ACHN (cell line): ENCODE results near the gene IFNLR1.
"Not testable (repeated sequence)": the region's sequence is repeated elsewhere in the genome, so short reads cannot be mapped to it uniquely, and the experiment has no call there.

ENCODE experiments used
- DNase-seq: peaks from one replicate; pipeline ENCODE4 v3.0.0-alpha.2; 2015
- in situ Hi-C: cut with HindIII; loops from 2 replicates; pipeline ENCODE4 v1.10.0; 2017; ENCODE audit warnings: low sequenced_read_pairs, low pct_ligation_motif_present, low pct_unique_long_range_greater_than_20kb

The IFNLR1 gene

DNA sequence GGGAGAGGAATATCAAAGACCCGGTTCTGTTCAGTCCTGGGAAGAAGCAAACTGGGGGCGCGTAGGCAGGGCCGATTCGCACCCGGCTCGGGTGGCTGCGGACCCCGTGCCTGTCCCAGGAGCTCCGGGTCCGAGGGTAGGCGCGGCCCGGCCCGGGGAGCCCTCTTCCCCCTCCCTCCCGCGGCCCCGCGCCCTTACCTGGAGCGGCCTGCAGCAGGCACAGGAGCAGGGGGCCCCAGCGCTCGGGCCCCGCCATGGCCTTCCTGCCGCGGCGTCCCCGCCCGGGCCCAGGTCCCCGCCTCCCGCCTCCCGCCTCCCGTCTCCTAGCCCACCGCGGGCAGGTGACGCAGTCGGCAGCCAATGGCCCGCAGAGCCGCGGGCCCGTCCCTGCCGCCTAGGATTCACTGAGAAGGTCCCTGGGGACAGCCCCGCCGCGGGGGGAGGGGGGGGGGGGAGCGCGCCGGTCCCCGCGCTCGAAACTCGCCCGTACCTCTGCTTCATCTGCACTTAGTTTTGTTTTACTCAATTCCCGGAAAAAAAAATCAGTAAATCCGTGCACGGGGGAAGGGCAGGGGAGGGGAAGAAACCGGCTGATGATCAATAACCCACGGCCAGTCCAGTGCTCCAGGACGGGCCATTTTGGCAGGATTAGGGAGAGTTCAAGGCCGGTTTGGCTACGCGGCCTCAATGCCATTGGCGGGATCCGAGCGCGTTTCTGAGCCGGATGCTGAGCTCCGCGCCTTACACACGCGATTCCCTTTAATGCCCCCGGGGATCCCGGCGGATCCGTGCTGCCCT, at the start of gene IFNLR1:
IFNLR1 (minus strand) TSS at position 297 of the 798 bp plus-strand sequence; CDS start at position 256, 41 bp downstream.
- in situ Hi-C loops = no loop called here
- peak; percentile 66 for DNase-seq

DNA sequence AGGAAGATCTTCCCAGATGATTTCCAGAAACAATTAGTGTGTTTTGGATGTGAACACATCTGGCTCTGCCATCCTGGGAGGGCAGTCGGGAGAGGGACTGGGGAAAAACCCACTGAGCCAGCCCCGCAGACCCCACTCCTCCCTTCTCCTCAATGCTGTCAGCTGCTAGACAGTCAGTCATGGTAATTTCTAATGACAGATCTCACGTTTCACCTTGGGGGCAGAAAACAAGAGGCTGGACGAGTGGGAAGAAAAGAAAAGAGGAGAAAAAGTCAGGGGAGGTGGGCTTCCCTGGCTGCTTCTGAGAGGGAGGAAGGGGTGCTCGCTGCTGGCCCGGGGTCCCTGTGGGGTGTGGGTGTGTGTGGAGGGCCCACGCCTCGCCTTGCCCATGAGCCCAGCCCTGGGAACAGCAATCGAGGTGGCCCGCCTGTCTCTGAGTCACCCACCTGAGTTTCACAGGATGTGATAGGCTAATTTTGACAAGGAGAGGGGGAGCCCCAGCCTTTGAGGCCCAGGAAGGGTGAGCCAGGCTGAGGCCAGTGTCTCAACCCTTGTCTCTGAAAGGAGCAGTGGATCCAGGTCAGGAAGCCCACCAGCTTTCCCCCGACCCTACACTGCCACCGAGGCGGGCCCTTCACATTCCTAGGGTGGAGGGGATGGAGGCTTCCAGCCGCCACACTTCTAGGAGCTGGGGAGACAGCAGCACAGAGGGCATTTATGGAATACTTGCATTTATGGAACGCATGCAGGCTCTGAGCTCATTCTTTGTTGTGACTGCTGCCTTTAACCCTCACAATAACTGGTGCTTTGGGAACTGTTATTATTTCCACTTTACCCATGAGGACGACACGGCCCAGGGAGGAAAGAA, 49.1 kb upstream of the IFNLR1 start:
- no peak for DNase-seq
- in situ Hi-C loops = no loop called here

DNA sequence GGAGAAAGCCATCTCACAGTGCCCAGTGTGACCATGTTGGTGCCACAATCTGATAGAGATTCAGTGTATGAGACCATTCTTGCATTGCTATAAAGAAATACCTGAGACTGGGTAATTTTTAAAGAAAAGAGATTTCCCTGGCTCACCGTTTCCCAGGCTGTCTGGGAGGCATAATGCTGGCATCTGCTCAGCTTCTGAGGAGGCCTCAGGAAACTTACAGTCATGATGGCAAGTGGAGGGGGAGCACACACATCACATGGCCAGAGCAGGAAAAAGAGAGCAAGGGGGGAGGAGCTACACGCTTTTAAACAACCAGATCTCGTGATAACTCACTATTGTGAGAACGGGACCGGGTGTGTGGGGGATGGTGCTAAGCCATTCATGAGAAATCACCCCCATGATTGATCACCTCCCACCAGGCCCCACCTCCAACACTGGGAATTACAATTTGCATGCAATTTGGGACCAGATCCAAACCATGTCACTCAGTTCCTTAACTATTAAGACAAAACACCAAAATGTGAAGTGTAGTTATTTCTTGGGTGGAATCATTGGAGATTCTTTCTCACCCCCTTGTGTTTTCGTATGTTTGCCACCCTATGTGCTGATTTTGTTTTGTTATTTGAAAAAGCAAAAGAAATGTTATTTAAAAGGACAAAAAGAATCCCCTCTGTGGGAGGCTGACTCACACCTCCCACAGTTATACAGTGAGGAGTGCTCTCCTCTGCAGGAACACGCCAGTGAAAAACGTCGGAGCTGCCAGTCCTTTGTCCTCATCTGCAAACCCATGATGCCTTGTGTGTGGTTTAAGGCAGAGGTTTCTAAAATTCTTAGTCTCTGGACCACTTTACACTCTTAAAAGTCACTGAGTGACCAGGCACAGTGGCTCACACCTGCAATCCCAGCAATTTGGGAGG, 46.9 kb upstream of the IFNLR1 start:
- in situ Hi-C loops = no loop called here
- no peak for DNase-seq

DNA sequence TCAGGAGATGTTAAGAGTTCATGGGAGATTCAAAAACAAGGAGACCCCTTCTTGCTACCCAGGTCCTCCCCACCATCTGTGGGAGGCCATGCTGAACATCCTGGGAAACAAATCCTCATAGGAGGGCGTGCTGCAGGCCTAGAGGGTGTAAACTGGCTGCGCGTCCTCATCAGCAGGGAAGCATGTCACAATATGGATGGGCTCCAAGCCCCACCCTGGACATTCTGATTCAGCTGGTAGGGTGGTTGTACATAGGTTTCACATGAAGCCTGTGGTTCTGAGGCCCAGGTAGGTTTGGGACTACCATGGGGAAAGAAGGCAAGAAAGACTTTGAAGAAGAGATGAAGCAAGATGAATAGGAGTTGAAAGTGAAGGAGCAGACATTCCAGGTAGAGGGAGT, 44.6 kb upstream of the IFNLR1 start:
- no peak for DNase-seq
- in situ Hi-C loops = no loop called here

DNA sequence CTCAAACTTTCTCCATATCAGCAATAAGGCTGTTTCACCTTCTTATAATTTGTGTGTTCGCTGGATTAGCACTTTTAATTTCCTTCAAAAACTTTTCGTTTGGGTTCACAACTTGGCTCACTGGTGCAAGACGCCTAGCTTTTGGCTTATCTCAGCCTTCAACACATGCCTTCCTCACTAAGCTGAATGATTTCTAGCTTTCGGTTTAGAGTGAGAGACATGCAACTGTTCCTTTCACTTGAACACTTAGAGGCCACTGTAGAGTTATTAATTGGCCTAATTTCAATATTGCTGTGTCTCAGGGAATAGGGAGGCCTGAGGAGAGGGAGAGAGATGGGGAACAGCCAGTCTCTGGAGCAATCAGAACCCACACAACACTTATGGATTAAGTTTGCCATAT, 41.2 kb upstream of the IFNLR1 start:
- DNase-seq = no peak
- in situ Hi-C loops = no loop called here

DNA sequence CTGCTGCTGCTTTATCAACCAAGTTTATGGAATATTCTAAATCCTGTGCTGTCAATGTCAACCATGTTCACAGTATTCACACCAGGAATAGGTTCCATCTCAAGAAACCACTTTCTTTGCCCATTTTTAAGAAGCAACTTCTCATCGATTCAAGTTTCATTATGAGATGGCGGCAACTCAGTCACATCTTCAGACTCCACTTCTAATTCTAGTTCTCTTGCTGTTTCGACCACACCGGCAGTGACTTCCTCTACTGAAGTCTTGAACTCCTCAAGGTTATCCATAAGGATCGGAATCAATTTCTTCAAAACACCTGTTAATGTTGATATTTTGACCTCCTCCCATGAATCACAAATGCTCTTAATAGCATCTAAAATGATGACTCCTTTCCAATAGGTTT, 39.7 kb upstream of the IFNLR1 start:
- in situ Hi-C loops = no loop called here
- no peak for DNase-seq

DNA sequence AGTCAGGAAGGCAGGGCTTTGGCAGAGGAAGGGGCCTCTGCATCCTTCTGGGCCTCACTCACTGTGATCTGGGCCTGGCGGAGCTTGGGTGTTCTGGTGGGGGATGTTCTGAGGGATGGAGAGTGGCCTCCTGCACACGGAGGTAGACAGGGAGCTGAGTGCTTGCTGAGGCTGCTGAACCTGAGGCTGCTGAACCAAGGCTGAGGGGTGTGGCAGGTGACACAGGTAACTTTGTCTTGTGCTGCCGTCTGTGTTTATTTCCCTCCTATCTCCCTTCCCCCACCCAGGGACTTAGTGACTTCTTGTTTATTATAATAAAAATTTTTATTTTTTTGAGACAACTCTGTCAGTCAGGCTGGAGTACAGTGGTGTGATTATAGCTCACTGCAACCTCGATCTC, 37.7 kb upstream of the IFNLR1 start:
- DNase-seq = no peak
- in situ Hi-C loops = no loop called here

DNA sequence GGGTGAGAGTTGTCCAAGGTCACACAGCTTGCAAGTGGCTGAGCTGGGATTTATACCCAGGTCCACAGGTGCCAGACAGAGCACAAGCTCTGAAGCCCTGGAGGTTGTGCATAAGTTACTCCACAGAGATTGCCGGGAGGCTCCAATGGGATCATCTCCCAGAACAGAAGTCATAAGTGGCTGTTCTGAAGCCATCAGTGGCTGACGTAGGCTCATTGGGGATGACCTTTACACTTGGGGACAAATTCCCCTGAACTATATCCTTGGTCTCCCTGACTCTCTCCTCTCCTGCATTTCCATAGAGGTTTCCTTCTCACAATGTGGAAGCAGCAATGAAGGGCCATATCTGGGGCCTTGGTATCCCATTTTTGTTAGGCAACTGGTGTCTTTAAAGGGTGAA, 37.0 kb upstream of the IFNLR1 start:
- no peak for DNase-seq
- in situ Hi-C loops = no loop called here

DNA sequence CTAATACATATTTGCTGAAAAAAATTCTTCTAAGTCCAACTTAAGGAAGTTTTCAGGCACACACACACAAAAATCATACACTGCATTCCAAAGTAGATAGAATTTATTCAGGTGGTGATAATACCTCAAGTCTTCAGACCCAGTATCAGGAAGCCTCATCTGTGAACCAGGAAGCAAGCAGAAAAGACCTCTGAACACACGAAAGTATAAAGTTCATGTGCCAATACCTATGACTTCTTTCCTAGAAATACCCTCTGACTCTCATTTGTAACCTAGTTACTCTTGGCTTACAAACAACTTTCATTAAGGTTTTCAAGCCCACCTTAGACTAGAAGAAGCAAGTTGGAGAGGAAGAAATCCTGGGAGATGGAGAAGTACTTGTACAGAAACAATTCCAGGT, 35.7 kb upstream of the IFNLR1 start:
- in situ Hi-C loops = no loop called here
- DNase-seq = no peak

DNA sequence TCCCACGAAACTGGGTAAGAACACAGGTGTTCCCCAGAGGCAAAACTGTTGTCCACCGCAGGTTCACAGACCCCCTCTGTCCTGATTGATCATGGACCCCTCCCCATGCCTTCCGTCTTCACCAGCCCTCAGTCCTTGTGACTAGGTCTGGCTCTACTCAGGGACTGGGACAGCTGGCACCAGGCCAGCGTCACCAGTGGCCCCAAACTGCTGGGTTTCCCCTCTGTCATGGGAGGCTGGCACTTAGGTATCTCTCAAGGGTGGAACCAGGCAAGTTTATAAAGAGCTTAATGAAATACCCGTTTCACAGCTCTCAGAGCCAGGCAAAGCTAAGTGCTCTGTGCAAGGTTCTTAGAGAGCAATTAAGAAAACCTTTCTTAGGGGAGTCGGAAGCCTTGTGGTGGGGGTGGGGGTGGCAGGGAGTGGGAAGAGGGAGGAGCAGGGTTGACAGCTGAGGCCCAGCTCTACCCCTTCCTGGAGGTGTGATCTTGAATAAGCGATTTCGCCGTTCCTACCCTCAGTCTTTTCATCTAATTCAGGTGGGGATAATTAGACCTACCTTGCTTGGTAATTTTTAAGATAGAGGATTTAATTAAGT, 35.0 kb upstream of the IFNLR1 start:
- in situ Hi-C loops = no loop called here
- no peak for DNase-seq

DNA sequence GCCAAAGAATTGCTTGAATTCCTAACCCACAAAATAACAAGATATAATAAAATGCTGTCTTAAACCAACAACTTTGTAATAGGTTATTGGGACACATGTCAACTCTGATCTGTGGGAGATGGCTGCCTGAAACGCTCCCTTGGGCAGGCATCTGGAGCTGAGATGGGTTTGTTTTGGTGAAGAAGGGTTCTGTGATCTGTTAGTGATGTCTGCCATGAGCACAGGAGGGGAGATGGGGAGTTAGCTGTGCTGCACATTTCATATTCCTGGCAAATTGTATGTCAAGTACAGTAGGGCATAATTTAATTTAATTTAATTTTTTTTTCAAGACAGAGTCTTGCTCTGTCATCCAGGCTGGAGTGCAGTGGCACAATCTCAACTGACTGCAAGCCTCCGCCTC, 34.2 kb upstream of the IFNLR1 start:
- in situ Hi-C loops = no loop called here
- DNase-seq = no peak

DNA sequence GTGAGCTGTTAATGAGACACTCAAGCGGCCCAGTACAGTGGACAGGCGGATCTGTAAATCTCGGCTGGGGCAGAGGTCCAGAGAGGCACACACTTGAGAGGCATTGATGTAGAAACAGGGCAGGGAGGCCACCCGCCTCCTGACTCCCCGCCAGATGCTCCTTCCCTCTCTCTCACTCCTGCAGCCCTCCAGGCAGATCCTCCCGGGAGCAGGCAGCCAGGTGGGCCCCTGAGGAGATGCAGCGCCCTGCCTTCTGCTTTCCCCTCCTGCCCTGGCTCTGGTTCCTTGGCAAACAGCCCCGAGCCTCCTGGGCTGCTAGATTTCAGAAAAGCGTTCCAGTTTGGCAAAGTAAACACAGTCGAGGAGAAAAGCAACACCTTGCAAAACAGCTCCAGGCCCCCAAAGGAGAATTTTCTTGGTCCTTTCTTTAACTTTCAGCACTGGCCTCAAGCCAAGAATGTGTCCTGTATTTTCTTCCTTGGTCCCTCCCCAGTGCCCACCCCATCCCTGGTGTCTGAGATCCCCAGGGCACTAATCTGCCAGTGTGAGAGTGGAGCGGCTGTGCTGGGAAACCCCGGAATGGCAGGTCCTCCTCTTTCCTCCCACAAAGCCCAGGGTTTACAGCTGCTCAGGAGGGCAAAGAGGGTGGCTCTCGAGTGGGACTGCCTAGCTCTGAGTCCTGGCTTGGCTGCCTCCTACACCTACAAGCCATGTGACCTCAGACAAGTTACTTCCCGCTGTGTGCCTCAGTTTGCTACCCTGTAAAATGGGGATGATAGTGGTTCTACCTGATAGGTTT, 29.4 kb upstream of the IFNLR1 start:
- in situ Hi-C loops = no loop called here
- peak; percentile 14 for DNase-seq

DNA sequence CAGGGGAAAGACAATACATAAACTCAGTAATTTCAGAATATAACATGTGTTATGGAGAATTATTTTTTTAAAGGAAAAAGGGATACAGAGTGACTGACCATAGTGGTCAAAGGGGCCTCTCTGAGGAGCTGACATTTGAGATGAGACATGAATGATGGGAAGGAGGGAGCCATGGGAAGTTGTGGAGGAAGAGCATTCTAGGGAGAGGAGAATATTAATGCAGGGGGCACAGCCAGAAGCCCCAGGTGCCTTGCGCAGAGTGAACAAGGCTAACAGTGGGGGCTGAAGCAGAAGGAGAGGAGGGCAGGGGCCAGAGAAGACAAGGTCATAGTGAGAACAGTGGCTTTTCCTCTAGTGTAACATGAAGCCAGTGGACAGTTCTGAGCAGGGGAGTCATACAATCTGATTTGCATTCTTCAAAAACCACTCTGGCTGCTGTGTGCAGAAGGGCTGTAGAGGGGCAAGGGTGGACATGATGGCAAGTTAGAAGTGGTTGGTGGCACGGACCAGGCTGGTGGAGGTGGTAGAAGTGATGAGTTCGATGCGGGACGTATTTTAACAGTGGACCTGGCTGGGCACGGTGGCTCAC, 28.2 kb upstream of the IFNLR1 start:
- DNase-seq = no peak
- in situ Hi-C loops = no loop called here

DNA sequence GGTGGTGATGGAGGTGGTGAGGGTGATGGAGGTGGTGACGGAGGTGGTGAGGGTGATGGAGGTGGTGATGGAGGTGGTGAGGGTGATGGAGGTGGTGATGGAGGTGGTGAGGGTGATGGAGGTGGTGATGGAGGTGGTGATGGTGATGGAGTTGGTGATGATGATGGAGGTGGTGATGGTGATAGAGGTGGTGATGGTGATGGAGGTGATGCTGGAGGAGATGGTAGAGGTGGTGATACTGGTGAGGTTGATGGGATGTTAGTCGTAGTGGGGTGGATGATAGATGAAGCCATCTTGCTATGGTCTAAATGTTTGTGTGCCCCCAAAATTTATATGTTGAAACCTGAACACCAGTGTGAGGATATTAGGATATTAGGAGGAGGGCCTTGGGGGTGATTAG, 25.3 kb upstream of the IFNLR1 start:
- no peak for DNase-seq
- in situ Hi-C loops = no loop called here

DNA sequence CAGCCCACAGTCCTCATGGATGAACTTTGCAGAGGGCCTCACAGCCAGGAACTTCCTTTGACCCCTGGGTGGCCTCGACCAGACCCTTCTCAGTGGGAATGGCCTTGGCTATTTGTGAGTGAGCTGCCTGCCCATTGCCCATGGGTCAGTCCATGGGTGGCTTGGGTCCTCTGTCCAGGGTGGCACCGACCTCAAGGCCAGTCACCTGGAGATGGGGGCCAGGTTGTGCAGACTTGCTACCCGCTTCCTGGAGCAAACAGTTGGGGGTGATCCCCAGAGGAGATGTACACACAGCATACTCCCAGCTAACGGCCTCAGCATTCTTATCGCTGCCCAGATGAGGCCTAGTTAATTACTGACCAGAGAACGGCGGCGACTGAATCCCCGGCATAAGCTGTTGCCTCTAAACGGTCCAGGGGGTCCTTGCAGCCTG, 23.1 kb upstream of the IFNLR1 start:
- in situ Hi-C loops = no loop called here
- DNase-seq = no peak

DNA sequence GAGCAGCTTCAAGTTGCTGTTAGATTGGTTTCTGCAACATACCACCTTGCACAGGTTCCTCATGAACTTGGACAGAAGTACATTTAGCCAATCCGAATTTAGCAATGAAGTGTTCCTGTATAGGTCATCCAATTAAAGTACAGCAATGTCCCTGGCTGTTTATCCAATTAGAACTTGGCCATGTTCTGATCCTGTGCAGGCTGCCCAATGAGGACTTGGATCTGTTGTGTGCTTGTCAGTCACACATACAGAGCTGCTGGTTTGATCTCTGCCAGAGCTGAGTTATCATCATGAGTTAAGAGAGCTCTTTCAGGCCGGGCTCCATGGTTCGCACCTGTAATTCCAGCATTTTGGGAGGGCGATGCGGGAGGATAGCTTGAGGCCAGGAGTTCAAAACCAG, 22.0 kb upstream of the IFNLR1 start:
- in situ Hi-C loops = no loop called here
- no peak for DNase-seq

DNA sequence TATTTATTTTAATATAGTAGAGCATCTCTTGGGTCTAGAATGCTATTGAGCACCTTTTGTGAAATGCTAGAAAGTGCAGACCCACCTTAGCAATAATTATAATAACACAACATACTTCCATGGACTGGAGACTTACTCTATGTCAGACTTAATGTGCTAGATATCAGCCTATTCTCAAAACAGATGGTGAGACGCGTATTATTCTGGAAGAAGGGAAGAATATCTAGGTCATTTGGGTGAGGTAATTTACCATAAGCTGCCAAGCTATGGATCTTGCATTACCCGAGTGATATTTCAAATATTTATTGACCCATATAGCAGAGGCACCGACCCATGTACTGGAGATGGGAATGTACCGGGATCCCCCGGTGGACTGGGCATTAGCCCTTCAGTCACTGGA, 20.6 kb upstream of the IFNLR1 start:
- in situ Hi-C loops = no loop called here
- no peak for DNase-seq

DNA sequence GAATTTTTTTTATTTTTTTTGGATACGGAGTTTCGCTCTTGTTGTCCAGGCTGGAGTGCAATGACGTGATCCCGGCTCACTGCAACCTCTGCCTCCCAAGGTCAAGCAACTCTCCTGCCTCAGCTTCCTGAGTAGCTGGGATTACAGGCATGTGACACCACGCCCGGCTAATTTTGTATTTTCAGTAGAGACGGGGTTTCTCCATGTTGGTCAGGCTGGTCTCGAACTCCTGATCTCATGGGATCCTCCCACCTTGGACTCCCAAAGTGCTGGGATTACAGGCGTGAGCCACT, 20.3 kb upstream of the IFNLR1 start:
- DNase-seq, in situ Hi-C loops: not testable (repeated sequence)
